PC-3 (cell line): ENCODE data around the gene PRDM5.

Source experiments
- EZH2 ChIP-seq: fragments of 300-600 bp; sonication (generic); IDR thresholded peaks from one replicate; pipeline ENCODE4 v1.6.1; 2017; ENCODE audit warnings: antibody characterized with exemption, mild to moderate bottlenecking, low read length; ENCODE audit not compliant: unreplicated experiment
- TF ChIP-seq, protein P1 (sequence below): fragments of 300-600 bp; sonication (generic); conservative IDR thresholded peaks from 2 replicates; pipeline ENCODE4 v1.5.1; 2017; ENCODE audit warnings: antibody characterized with exemption, low read depth, mild to moderate bottlenecking, low read length

DNA sequence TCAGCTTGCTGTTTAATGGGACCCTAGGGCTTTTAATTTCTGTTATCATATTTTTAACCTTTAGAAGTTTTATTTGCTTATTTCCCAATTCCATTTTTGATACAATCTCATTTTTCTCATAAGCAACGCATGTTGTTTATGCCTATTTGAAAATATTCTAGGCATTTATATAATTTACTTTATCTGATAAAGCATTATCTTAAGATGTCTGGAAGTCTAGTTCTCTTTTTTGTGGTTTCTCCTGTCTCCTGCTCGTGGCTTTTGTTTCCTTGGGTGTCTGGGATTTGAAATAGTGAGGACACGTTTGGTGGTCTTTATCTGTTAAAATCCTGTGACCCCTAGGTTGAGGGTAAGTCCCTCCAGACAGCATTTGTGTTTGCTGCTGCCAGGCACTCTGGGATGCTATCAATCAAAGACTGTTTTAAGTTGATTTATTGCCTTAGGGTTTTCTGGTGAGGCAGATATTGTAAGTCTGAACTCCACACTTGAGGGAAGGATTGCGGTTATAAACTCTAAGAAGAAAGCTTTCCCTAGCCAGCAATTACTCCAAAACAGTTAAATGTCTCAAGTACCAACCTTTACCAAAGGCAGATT, 208.0 kb downstream of the PRDM5 start:
- TF ChIP-seq, protein P1, sequence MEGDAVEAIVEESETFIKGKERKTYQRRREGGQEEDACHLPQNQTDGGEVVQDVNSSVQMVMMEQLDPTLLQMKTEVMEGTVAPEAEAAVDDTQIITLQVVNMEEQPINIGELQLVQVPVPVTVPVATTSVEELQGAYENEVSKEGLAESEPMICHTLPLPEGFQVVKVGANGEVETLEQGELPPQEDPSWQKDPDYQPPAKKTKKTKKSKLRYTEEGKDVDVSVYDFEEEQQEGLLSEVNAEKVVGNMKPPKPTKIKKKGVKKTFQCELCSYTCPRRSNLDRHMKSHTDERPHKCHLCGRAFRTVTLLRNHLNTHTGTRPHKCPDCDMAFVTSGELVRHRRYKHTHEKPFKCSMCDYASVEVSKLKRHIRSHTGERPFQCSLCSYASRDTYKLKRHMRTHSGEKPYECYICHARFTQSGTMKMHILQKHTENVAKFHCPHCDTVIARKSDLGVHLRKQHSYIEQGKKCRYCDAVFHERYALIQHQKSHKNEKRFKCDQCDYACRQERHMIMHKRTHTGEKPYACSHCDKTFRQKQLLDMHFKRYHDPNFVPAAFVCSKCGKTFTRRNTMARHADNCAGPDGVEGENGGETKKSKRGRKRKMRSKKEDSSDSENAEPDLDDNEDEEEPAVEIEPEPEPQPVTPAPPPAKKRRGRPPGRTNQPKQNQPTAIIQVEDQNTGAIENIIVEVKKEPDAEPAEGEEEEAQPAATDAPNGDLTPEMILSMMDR = no peak
- TF ChIP-seq EZH2 = no peak
